OCI-LY1 (cell line): ENCODE results near the gene THSD7A.

Experiments
- H2AFZ ChIP-seq: fragments of 200-600 bp; sonication (generic), shearing (Covaris generic); 2 replicates; pipeline ENCODE4 v1.6.0; 2014; ENCODE audit warnings: antibody characterized with exemption, mild to moderate bottlenecking, low read length
- H3F3A ChIP-seq: fragments of 200-600 bp; sonication (generic), shearing (Covaris generic); 2 replicates; pipeline ENCODE4 v1.6.0; 2014; ENCODE audit warnings: mild to moderate bottlenecking, antibody characterized with exemption, low read length, moderate library complexity; ENCODE audit not compliant: insufficient read depth
- H3K27ac ChIP-seq: fragments of 200-600 bp; sonication (generic); 2 replicates; pipeline ENCODE4 v1.5.1; 2014; ENCODE audit warnings: low read length, mixed run types, mild to moderate bottlenecking, low read depth; ENCODE audit not compliant: poor library complexity, severe bottlenecking
- H3K27me3 ChIP-seq: fragments of 200-600 bp; sonication (generic); 2 replicates; pipeline ENCODE4 v1.6.0; 2014; ENCODE audit warnings: antibody characterized with exemption, mild to moderate bottlenecking, low read length, moderate library complexity; ENCODE audit not compliant: insufficient read depth
- H3K36me3 ChIP-seq: fragments of 200-600 bp; sonication (generic); 2 replicates; pipeline ENCODE4 v1.6.1; 2014; ENCODE audit warnings: mild to moderate bottlenecking, antibody characterized with exemption, low read length, moderate library complexity, mixed read lengths; ENCODE audit not compliant: insufficient read depth
- H3K4me1 ChIP-seq: fragments of 200-600 bp; sonication (generic); 2 replicates; pipeline ENCODE4 v1.5.1; 2014; ENCODE audit warnings: mild to moderate bottlenecking, low read length, moderate library complexity; ENCODE audit not compliant: insufficient read depth, severe bottlenecking
- H3K4me2 ChIP-seq: fragments of 200-600 bp; sonication (generic), shearing (Covaris generic); 2 replicates; pipeline ENCODE4 v1.6.1; 2014; ENCODE audit warnings: low read length
- H3K4me3 ChIP-seq: fragments of 200-600 bp; sonication (generic); 2 replicates; pipeline ENCODE4 v1.5.1; 2014; ENCODE audit warnings: low read length, low read depth, mild to moderate bottlenecking, mixed read lengths; ENCODE audit not compliant: poor library complexity, severe bottlenecking
- H3K79me2 ChIP-seq: fragments of 200-600 bp; shearing (Covaris generic); 2 replicates; pipeline ENCODE4 v1.6.1; 2016; ENCODE audit warnings: mixed run types, low read length, mixed read lengths; ENCODE audit not compliant: insufficient read depth
- H3K9ac ChIP-seq: fragments of 200-600 bp; sonication (generic), shearing (Covaris generic); 2 replicates; pipeline ENCODE4 v1.6.1; 2014; ENCODE audit warnings: mild to moderate bottlenecking, low read length, mixed read lengths
- H3K9me2 ChIP-seq: fragments of 200-600 bp; sonication (generic), shearing (Covaris generic); 2 replicates; pipeline ENCODE4 v1.6.1; 2014; ENCODE audit warnings: low read depth, mild to moderate bottlenecking, low read length, mixed read lengths
- H3K9me3 ChIP-seq: fragments of 200-600 bp; shearing (Covaris generic); 2 replicates; pipeline ENCODE4 v1.6.1; 2014; ENCODE audit warnings: low read length, mixed read lengths
- H4K20me1 ChIP-seq: fragments of 200-600 bp; sonication (generic), shearing (Covaris generic); 2 replicates; pipeline ENCODE4 v1.6.0; 2016; ENCODE audit warnings: mild to moderate bottlenecking, low read length; ENCODE audit not compliant: insufficient read depth
- CTCF ChIP-seq: fragments of 200-600 bp; sonication (generic), shearing (Covaris generic); IDR thresholded peaks from 2 replicates; pipeline ENCODE4 v1.5.1; 2017; ENCODE audit warnings: mild to moderate bottlenecking, antibody characterized with exemption, low read length, moderate library complexity, mixed read lengths
- EZH2 ChIP-seq: fragments of 200-600 bp; sonication (generic), shearing (Covaris generic); IDR thresholded peaks from 2 replicates; pipeline ENCODE4 v1.8.0; 2017; ENCODE audit warnings: borderline replicate concordance, mixed run types, mild to moderate bottlenecking, antibody characterized with exemption, low read length, moderate library complexity, mixed read lengths

Gene THSD7A

GRCh38 chr7:11336432-11336831 lies 495.6 kb downstream of the THSD7A start:
- TF ChIP-seq EZH2 (no peak), CTCF (no peak)
- no peaks in the 10 kb centered on the region for H3K9me3 ChIP-seq
- no peak overlapping the region for H3K27ac ChIP-seq

GRCh38 chr7:11335947-11336346 lies 496.1 kb downstream of the THSD7A start:
- no peak overlapping the region for H3K27ac ChIP-seq
- no peak overlapping the region for H3K9ac ChIP-seq
- H2AFZ ChIP-seq: no peak overlapping the region
- H3K36me3 ChIP-seq: no peaks in the 10 kb centered on the region
- no peaks in the 10 kb centered on the region for H3K79me2 ChIP-seq
- no peaks in the 10 kb centered on the region for H3K9me3 ChIP-seq
- H3K4me3 ChIP-seq: no peak overlapping the region
- H3K4me2 ChIP-seq: no peak overlapping the region
- no peaks in the 10 kb centered on the region for H3K27me3 ChIP-seq
- peaks cover 4% of the 10 kb centered on the region for H3K4me1 ChIP-seq
- TF ChIP-seq EZH2 (no peak), CTCF (no peak)
- no peaks in the 10 kb centered on the region for H3K9me2 ChIP-seq
- no peaks in the 10 kb centered on the region for H4K20me1 ChIP-seq
- no peaks in the 10 kb centered on the region for H3F3A ChIP-seq

More at GRCh38 chr7:11336432-11336831, 495.6 kb downstream of the THSD7A start:
- Histone ChIP-seq H3K4me1 (no peaks in the 10 kb centered on the region), H3K4me3 (no peak overlapping the region), H3K9ac (no peak overlapping the region), H3K36me3 (no peaks in the 10 kb centered on the region), H3K79me2 (no peaks in the 10 kb centered on the region), H2AFZ (no peak overlapping the region), H3K9me2 (no peaks in the 10 kb centered on the region), H3F3A (no peaks in the 10 kb centered on the region), H3K4me2 (no peak overlapping the region), H4K20me1 (no peaks in the 10 kb centered on the region), H3K27me3 (no peaks in the 10 kb centered on the region)

- Histone ChIP-seq H3K9me2 (no peaks in the 10 kb centered on the region), H3K4me1 (peaks cover 33% of the 10 kb centered on the region), H3K9ac (no peak overlapping the region), H3K4me3 (no peak overlapping the region), H3K27me3 (no peaks in the 10 kb centered on the region), H3K36me3 (no peaks in the 10 kb centered on the region), H4K20me1 (no peaks in the 10 kb centered on the region), H3K9me3 (no peaks in the 10 kb centered on the region), H3K79me2 (no peaks in the 10 kb centered on the region), H3K27ac (no peak overlapping the region), H3F3A (no peaks in the 10 kb centered on the region), H3K4me2 (no peak overlapping the region), H2AFZ (no peak overlapping the region)
- TF ChIP-seq EZH2 (no peak), CTCF (no peak)
These were observed 499.2 kb downstream of the THSD7A start for GRCh38 chr7:11332865-11333228.
